ENCODE data around the gene RYK.
"Not testable (repeated sequence)": the region's sequence is repeated elsewhere in the genome, so short reads cannot be mapped to it uniquely, and the experiment has no call there.

The RYK gene

GRCh38 chr3:134216851-134217250 is 33.8 kb downstream of the RYK start:
- Histone ChIP-seq H3K9me3 (ENCODE audit: control insufficient read depth, insufficient read depth, low read length) (no peaks in the 10 kb centered on the region), H3K4me1 (ENCODE audit: insufficient read depth, low read length) (no peaks in the 10 kb centered on the region), H3K36me3 (ENCODE audit: insufficient read depth, low read length) (no peaks in the 10 kb centered on the region), H3K9ac (ENCODE audit: low read depth, low read length) (no peak overlapping the region)

- no peaks in the 10 kb centered on the region for H3K4me1 ChIP-seq (ENCODE audit: insufficient read depth, low read length)
- no peak overlapping the region for H3K9ac ChIP-seq (ENCODE audit: low read depth, low read length)
- no peaks in the 10 kb centered on the region for H3K9me3 ChIP-seq (ENCODE audit: control insufficient read depth, insufficient read depth, low read length)
- no peaks in the 10 kb centered on the region for H3K36me3 ChIP-seq (ENCODE audit: insufficient read depth, low read length)
Observed at GRCh38 chr3:134216191-134216764, 34.4 kb downstream of the RYK start.

- Histone ChIP-seq H3K36me3 (ENCODE audit: insufficient read depth, low read length) (0 out of 2 replicates have a peak, but pooled peaks cover 3% of the 10 kb centered on the region), H3K9me3 (ENCODE audit: control insufficient read depth, insufficient read depth, low read length) (no peaks in the 10 kb centered on the region), H3K4me1 (ENCODE audit: insufficient read depth, low read length) (no peaks in the 10 kb centered on the region), H3K9ac (ENCODE audit: low read depth, low read length) (no peak overlapping the region)
Observed at GRCh38 chr3:134214239-134214638, 36.4 kb downstream of the RYK start.

- Histone ChIP-seq H3K9ac (ENCODE audit: low read depth, low read length) (no peak overlapping the region), H3K4me1 (ENCODE audit: insufficient read depth, low read length) (no peaks in the 10 kb centered on the region), H3K36me3 (ENCODE audit: insufficient read depth, low read length) (peaks cover 6% of the 10 kb centered on the region; the same call in 1 of the 2 replicates)
Observed at GRCh38 chr3:134212967-134213665, 37.5 kb downstream of the RYK start.

GRCh38 chr3:134211797-134212196 is 38.9 kb downstream of the RYK start:
- H3K4me1 ChIP-seq (ENCODE audit: insufficient read depth, low read length), result no peaks in the 10 kb centered on the region
- no peak overlapping the region for H3K9ac ChIP-seq (ENCODE audit: low read depth, low read length)
- peaks cover 6% of the 10 kb centered on the region; the same call in 1 of the 2 replicates for H3K36me3 ChIP-seq (ENCODE audit: insufficient read depth, low read length)

More at GRCh38 chr3:134212967-134213665, 37.5 kb downstream of the RYK start:
- H3K9me3 ChIP-seq (ENCODE audit: control insufficient read depth, insufficient read depth, low read length), result no peaks in the 10 kb centered on the region

GRCh38 chr3:134205451-134205850 is 45.2 kb downstream of the RYK start:
- Histone ChIP-seq H3K4me1 (ENCODE audit: insufficient read depth, low read length) (no peaks in the 10 kb centered on the region), H3K9ac (ENCODE audit: low read depth, low read length) (no peak overlapping the region), H3K9me3 (ENCODE audit: control insufficient read depth, insufficient read depth, low read length) (no peaks in the 10 kb centered on the region), H3K36me3 (ENCODE audit: insufficient read depth, low read length) (peaks cover 18% of the 10 kb centered on the region)

More at GRCh38 chr3:134211797-134212196, 38.9 kb downstream of the RYK start:
- no peaks in the 10 kb centered on the region for H3K9me3 ChIP-seq (ENCODE audit: control insufficient read depth, insufficient read depth, low read length)

GRCh38 chr3:134201201-134202130 is 49.2 kb downstream of the RYK start:
- Histone ChIP-seq H3K9ac (ENCODE audit: low read depth, low read length) (no peak overlapping the region), H3K9me3 (ENCODE audit: control insufficient read depth, insufficient read depth, low read length) (no peaks in the 10 kb centered on the region), H3K4me1 (ENCODE audit: insufficient read depth, low read length) (no peaks in the 10 kb centered on the region), H3K36me3 (ENCODE audit: insufficient read depth, low read length) (peaks cover 15% of the 10 kb centered on the region)

- H3K9me3 ChIP-seq (ENCODE audit: control insufficient read depth, insufficient read depth, low read length); H3K4me1 ChIP-seq (ENCODE audit: insufficient read depth, low read length); H3K9ac ChIP-seq (ENCODE audit: low read depth, low read length): not testable (repeated sequence)
- H3K36me3 ChIP-seq (ENCODE audit: insufficient read depth, low read length), result peaks cover 20% of the 10 kb centered on the region
Observed at GRCh38 chr3:134199880-134200279, 50.8 kb downstream of the RYK start.

- no peaks in the 10 kb centered on the region for H3K4me1 ChIP-seq (ENCODE audit: insufficient read depth, low read length)
- H3K9ac ChIP-seq (ENCODE audit: low read depth, low read length), result no peak overlapping the region
- H3K36me3 ChIP-seq (ENCODE audit: insufficient read depth, low read length), result peaks cover 20% of the 10 kb centered on the region
- H3K9me3 ChIP-seq (ENCODE audit: control insufficient read depth, insufficient read depth, low read length), result no peaks in the 10 kb centered on the region
Observed at GRCh38 chr3:134199240-134199639, 51.4 kb downstream of the RYK start.

GRCh38 chr3:134198414-134198813 is 52.2 kb downstream of the RYK start:
- Histone ChIP-seq H3K9ac (ENCODE audit: low read depth, low read length) (no peak overlapping the region), H3K4me1 (ENCODE audit: insufficient read depth, low read length) (no peaks in the 10 kb centered on the region), H3K36me3 (ENCODE audit: insufficient read depth, low read length) (peaks cover 24% of the 10 kb centered on the region), H3K9me3 (ENCODE audit: control insufficient read depth, insufficient read depth, low read length) (no peaks in the 10 kb centered on the region)

GRCh38 chr3:134197681-134198261 is 52.9 kb downstream of the RYK start:
- Histone ChIP-seq H3K9me3 (ENCODE audit: control insufficient read depth, insufficient read depth, low read length) (no peaks in the 10 kb centered on the region), H3K4me1 (ENCODE audit: insufficient read depth, low read length) (no peaks in the 10 kb centered on the region), H3K36me3 (ENCODE audit: insufficient read depth, low read length) (peaks cover 24% of the 10 kb centered on the region), H3K9ac (ENCODE audit: low read depth, low read length) (no peak overlapping the region)

GRCh38 chr3:134194247-134194646 is 56.4 kb downstream of the RYK start:
- Histone ChIP-seq H3K4me1 (ENCODE audit: insufficient read depth, low read length) (no peaks in the 10 kb centered on the region), H3K9me3 (ENCODE audit: control insufficient read depth, insufficient read depth, low read length) (no peaks in the 10 kb centered on the region), H3K36me3 (ENCODE audit: insufficient read depth, low read length) (peaks cover 9% of the 10 kb centered on the region; the same call in 1 of the 2 replicates), H3K9ac (ENCODE audit: low read depth, low read length) (no peak overlapping the region)

- H3K9ac ChIP-seq (ENCODE audit: low read depth, low read length), result no peak overlapping the region
Observed at GRCh38 chr3:134190250-134190649, 60.4 kb downstream of the RYK start.

GRCh38 chr3:134189849-134190248 is 60.8 kb downstream of the RYK start:
- no peaks in the 10 kb centered on the region for H3K9me3 ChIP-seq (ENCODE audit: control insufficient read depth, insufficient read depth, low read length)
- no peak overlapping the region for H3K9ac ChIP-seq (ENCODE audit: low read depth, low read length)
- H3K36me3 ChIP-seq (ENCODE audit: insufficient read depth, low read length), result peaks cover 4% of the 10 kb centered on the region
- no peaks in the 10 kb centered on the region for H3K4me1 ChIP-seq (ENCODE audit: insufficient read depth, low read length)

More at GRCh38 chr3:134190250-134190649, 60.4 kb downstream of the RYK start:
- H3K36me3 ChIP-seq (ENCODE audit: insufficient read depth, low read length), result peaks cover 4% of the 10 kb centered on the region
- no peaks in the 10 kb centered on the region for H3K4me1 ChIP-seq (ENCODE audit: insufficient read depth, low read length)
- H3K9me3 ChIP-seq (ENCODE audit: control insufficient read depth, insufficient read depth, low read length), result no peaks in the 10 kb centered on the region
